HG03354 (cell line): ENCODE measurements around the gene NUP62.
"Not testable (repeated sequence)": the region's sequence is repeated elsewhere in the genome, so short reads cannot be mapped to it uniquely, and the experiment has no call there.

Source experiments
- ATAC-seq: cut with Tn5 transposase; IDR thresholded peaks from one replicate; pipeline ENCODE4 v1.9.1; 2021; ENCODE audit warnings: mild to moderate bottlenecking; ENCODE audit not compliant: unreplicated experiment, poor library complexity, severe bottlenecking

Gene NUP62

DNA sequence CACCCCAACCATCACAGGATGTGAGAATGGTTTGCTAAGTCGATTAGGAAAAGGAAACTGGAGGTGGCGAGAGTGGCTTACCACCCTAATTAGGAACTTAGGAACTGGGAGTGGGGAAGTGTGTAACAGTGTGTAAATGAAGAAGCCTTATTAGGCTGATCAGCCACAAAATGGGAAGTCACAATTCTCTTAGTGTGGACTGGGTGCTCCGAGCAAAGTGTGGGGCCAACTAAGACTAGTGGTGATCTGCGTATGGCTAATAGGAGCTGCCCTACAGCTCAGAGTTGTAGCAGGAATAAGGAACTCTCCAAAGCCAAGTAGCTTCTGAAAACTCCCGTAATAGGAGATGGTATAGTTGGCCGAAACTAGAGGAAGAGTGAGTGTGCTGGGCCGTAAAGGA lies 24.1 kb upstream of the NUP62 start:
- no peak for ATAC-seq

DNA sequence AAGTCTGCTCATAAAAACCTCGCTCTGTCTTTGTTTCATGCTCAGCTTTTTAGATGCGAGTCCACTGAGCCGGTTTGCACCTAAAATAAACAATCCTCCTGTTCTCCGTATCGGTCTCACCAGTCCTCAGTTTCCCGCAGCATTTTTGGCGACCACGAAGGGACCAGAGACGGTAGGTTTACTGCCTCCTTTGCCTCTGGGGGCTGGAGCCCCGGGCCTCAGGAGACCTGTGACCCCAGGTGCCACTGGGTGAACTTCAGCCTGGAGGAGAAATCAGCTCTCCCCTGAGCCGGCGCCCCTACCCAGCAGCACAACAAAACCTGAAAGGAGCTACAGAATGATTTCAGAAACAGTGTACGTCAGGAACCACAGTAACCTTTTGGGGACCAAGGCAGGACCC lies 23.6 kb upstream of the NUP62 start:
- no peak for ATAC-seq

DNA sequence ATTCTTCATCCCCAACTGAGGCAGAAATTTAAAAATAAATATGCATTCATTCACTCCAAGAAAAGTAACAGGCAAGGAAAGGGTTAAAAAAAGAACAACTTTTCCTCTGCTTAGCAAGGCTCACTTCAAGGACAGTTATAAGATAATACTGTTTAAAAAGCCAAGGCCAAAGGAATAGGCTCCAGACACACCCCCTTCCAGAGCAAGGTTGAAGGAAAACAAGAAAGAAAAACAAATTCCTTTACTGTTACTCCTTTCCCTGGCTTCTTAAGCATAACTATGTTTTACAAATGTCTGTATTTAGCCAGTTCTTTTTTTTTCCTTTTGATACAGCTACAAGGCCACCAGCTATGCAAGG lies 23.2 kb upstream of the NUP62 start:
- ATAC-seq, result no peak

DNA sequence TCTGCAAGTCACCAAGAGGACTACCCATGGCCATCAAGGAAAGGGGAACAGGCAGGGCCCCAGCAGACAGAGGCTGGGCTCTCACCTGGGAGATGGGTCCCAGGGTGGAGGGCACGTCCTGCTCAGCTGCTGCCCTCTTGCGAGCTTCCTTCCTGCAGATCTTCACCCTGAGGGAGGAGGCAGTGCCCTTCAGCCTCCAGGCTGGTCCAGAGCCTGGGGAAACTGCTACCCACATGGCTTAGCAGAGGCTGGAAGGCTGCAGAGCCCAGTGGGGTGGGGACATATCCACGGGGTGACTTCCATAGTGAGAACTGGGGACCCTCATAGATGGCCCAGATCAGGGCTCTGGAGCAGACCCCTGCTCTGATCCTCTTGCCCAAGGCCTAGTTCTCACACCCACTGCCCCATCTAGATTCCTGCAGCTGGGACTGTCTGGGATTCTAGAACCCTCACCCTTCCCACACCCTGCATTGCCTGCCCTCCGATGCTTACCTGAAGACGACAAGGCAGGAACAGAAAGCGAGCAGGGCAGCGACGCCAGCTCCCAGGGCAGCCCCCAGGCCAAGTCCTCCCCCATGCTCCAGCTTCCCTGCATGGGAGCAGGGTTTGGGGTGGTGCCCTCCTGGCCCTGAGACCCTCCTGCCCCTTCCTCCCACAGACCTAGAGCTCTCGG lies 22.6 kb upstream of the NUP62 start:
- no peak for ATAC-seq

DNA sequence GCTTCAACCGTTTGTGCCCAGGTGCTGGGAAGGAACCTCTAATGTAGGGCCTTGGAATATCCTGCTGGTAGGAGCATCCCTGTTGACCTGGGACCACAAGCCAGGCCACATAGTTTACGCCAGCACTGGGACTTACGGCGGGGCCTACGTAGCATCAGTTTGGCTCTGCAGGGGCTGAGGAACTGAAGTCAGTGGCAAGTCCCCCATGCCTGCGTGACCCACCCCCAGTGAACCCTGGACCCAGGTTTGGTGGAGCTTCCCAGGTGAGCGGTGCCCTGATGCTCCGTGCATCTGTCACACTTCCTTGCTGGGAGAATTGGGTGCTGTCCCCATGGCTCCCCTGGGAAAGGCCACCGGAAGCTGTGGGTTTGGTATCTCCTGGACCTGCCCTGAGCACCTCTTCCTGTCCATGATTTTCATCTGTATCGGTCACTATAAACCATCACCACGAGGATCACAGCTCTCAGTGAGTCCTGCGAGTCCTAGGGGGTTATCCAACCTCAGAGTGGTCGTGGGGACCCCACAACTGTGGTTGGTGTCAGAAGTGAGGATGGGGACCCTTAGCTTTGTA lies 21.7 kb upstream of the NUP62 start:
- ATAC-seq, result no peak

DNA sequence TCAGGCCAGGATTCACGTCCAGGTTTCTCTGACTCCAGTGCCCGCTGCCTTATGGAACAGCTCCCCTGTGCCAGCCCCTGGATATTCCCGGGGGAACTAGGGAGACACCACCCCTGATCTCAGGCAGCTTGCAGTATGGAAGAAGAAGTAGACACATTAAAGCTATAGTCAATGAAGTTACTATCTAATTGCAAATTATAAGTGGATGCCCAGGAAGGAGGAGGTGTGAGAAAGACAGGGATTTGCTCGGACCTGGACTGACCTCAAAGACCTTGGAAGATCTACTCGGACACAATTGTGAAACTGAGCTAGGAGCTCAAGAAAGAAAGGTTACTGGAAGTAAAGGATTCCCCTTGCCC lies 21.3 kb upstream of the NUP62 start:
- no peak for ATAC-seq

DNA sequence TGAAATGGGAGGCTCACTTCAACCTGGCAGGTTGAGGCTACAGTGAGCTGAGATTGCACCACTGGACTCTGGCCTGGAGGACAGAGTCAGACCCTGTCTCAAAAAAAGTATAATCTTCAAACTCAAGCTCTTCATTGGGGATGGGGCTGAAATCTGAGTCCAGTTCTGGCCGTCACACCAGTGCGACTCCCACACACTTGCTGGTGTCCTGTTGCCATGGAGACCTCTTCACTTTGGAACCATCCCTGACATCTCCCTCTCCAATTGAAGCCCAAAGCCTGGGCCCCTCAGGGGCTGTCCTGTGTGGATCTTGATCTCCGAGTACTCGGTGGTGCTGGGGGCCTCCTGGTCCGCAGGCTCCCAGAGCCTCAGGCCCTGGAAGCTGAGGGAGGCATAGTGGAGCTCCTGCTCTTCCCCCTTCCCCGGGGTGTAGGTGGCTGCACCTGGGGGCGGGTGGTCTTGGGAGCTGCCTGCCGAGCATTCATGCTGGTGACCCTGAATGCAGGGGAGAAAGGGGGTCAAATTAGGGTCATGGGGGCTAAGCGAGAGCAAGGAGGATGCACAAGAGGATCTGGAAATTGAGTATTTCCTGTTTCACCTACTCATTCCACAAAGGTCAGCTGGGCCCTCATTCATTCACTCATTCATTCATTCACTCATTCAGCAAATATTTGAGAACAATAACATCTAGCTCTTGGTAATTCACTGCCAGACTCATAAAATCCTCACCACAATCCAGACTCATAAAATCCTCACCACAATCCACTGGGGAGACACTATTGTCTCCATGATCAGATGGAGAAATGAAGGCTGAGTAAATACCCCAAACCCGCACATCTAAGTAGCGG lies 20.7 kb upstream of the NUP62 start:
- no peak for ATAC-seq

DNA sequence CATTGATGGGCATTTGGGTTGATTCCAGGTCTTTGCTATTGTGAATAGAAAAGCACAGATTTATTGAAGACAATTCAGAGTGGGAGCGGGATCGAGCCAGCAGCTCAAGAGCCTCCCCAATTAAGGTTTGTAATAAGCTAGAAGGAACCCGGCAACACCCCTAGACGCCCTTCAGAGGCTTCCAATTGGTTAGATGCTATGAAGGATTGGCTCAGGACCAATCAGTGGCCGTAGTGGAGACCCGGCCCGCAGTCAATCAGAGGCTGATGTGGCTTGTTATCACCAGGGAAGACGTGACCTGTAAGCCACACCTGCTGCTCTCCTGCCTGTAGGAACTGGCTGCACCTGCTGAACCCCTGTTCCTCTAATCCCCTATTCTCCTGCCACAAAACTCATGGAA lies 17.1 kb upstream of the NUP62 start:
- ATAC-seq, result no peak

DNA sequence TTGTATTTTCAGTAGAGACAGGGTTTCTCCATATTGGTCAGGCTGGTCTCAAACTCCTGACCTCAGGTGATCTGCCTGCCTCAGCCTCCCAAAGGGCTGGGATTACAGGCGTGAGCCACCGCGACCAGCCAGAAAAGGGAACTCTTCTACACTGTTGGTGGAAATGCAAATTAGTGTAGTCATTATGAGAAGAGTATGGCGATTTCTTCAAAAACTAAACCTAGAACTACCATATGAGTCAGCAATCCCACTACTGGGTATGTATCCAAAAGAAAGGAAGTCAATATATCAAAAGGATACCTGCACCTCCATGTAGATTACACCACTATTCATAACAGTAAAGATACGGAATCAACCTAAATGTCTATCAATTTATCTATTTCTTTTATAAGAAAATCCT lies 15.3 kb upstream of the NUP62 start:
- ATAC-seq, result not testable (repeated sequence)

DNA sequence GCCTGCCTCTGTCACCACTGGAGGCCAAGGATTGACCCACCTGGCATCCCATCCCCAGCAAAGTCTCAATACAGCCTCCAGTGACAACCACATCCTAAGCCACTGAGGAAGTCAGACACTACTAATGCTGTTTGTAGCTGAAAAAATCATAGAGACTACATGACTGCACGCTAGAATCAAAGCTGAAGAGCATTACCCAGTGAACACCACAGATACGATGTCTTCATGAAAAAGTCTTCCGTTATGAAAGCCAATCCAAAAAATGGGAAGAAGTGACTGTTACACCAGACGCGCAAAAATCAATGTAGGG lies 11.1 kb upstream of the NUP62 start:
- ATAC-seq, result no peak

DNA sequence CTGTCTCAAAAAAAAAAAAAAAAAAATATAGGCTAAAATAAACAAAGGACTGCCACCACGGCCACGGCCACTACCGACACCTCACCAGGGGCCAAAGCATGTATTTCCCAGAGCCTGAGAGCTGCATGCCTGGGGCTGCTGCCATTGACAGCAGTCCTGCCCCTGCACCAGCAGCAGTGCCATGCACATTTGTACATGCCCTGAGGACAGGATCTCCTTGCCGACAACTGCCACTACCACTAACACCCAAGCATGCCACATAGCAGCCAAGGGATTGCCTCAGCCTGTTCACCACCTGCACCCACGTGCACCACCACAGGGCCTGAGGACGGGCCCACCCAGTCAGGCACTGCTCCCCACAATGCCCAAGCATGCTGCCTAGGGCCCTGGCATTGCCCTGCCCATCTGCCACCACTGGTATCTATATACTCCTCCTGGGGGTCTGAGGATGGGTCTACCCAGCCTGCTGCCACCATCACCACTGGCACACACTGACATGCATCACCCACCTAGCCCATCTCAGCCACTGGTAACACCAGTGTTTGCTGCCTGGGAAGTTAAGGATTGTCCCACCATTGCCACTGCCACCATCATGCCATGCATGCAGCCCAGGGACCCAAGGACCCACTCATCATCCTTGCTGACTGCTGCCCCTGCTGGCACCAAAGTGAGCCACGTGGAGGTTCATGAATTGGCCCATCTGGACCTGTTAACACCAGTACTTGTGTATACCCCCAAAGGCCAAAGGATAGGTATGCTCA lies 10.6 kb upstream of the NUP62 start:
- ATAC-seq, result no peak

DNA sequence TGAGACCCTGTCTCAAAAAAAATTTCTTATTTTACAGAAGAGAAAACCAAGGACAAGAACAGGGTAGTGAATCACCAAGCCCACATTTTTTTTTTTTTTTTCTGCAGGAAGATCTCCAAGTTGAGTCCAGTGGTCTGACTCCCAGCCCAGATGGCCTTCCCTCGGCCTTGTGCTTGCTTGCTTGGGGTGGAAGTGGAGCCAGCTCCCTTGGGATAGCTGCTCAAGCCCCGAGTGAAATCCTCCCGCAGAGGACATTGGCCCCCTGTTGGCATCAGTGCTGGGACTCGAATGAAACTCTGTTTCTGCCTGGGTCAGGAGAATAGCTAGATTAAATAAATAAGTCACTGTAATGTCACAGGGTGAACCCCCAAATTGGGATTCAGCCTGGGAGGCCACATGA lies 9.4 kb upstream of the NUP62 start:
- no peak for ATAC-seq

DNA sequence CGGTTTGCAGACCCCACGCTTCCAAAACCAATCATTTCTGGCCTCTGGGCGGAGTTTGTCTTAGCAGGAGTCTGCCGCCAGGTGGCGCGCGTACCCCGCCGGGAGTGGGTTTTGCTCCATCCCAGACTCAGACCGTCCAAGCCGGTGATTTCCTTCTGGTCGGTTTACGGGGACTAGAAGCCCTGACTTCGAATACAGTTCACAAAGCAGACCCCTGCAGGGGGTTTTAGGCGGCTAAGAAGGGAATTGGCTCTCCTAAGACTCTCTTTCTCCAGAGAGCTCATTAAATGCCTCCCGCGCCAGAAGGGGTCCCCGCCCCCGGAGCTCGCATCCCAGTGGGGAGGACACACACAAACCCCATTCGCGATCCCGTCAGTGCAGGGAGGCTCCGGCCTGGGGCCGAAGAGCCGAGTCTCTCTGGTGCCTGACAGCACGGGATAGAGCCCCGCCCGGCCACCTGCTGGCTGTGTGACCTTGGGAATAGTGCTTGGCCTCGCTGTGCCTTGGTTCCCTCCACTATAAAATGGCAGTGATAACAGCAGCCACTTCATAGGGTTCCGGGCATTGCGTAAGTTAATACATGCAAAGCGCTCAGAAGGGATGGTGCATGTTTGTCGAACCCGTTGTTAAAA lies 8.6 kb upstream of the NUP62 start:
- ATAC-seq, result no peak

- ATAC-seq, result no peak
Measured at GRCh38 chr19:49936549-49936948, 7.2 kb upstream of the NUP62 start.

DNA sequence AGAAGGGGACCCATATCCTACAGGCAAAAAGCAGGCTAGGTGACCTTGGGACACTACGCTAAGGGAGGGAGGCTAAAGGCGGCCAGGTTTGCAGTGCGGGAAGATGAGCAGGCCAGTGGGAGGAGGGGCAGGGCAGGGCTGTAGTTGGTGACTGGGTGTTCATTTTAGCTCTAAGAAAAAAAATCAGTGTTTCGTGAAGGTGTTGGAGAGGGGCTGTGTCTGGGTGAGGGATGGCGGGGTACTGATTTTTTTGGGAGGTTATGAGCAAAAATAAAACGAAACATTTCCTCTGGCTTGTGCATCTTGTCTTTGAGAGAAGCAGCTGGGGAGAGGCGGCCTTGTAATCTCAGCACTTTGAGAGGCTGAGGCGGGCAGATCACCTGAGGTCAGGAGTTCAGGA lies 4.3 kb upstream of the NUP62 start:
- no peak for ATAC-seq

GRCh38 chr19:49932731-49933131 lies 3.4 kb upstream of the NUP62 start:
- no peak for ATAC-seq

- ATAC-seq, result no peak
Measured at GRCh38 chr19:49932041-49932451, 2.7 kb upstream of the NUP62 start.

DNA sequence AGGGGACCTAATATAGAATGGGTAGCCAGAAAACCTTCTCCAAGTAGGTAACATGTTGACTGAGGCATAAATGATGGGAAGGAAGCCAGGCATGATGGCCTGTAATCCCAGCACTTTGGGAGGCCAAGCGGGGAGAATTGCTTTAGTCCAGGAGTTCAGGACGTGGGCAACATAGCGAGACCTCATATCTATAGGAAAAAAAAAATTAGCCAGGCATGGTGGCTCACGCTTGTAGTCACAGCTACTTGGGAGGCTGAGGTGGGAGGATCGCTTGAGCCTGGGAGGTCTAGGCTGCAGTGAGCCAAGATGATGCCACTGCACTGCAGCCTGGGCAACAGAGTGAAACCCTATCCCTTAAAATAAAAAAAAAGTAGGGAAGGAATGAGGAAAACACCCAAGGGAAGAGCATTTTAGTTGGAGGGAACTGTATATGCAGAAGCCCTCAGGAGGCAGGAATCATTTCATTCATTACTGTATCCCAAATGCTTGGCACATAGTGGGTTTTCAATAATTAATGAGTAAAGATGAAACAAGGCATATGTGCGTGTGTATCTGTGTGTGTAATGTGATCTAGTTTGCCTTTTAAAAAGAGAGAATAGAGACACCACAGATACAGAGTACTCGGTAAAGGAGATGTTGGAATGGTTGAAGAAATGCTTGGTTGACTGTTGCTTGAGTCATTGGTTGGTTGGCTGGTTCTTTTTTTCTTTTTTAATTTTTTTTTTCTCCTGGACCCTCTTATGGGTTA lies 2.2 kb upstream of the NUP62 start:
- ATAC-seq, result no peak

GRCh38 chr19:49930483-49931011 lies 1.2 kb upstream of the NUP62 start:
- no peak for ATAC-seq
